BJ (cell line): ENCODE results near the gene NAP1L5. TPM values are rescaled to one million over a fixed set of nuclear protein-coding genes. Genes with fewer than 3 reads are reported as not detected.

Experiments used
- CTCF ChIA-PET: fragments of 350-600 bp; formaldehyde crosslinking; extraction: SDS; loops from one replicate; lab custom pipeline; 2021; ENCODE audit warnings: antibody characterized with exemption, inconsistent platforms; lab: Yijun Ruan, JAX
- POLR2A ChIA-PET: fragments of 300-600 bp; sonication (Branson Sonifier 250); formaldehyde crosslinking; extraction: SDS; loops from one replicate; lab custom pipeline; 2021; ENCODE audit warnings: antibody characterized with exemption; lab: Charles Lee
- DNase-seq: peaks from one replicate; pipeline ENCODE4 v3.0.0-alpha.2; 2011; ENCODE audit warnings: low read depth
- H3K27me3 ChIP-seq: 2 replicates; pipeline ENCODE4 v1.6.0; 2011; ENCODE audit warnings: low read length; ENCODE audit not compliant: control insufficient read depth, insufficient read depth
- H3K36me3 ChIP-seq: 2 replicates; pipeline ENCODE4 v1.5.1; 2011; ENCODE audit warnings: low read length; ENCODE audit not compliant: control insufficient read depth, insufficient read depth
- H3K4me3 ChIP-seq: 2 replicates; pipeline ENCODE4 v1.5.1; 2011; ENCODE audit warnings: low read depth, mild to moderate bottlenecking, control low read depth, low read length
- polyA plus RNA-seq: library from polyadenylated mRNA; depleted of rRNA; stranded (reverse); fragments of >200 nt; gene quantifications from 2 replicates; pipeline ENCODE4 v1.2.3, GENCODE V29; 2011; rRNA removed
- small RNA-seq: library from RNA; depleted of rRNA; stranded (forward); fragments of <200 nt; gene quantifications from one replicate; pipeline ENCODE3, GENCODE V24; 2012; ENCODE audit warnings: low replicate concordance, low read depth; ENCODE audit not compliant: insufficient read length
- TF ChIP-seq, protein P1 (sequence below): IDR thresholded peaks from 2 replicates; pipeline ENCODE4 v1.5.1; 2011; ENCODE audit warnings: low read depth, mild to moderate bottlenecking, control low read depth, inconsistent platforms, low read length, moderate library complexity; ENCODE audit not compliant: insufficient read depth

NAP1L5 gene
- polyA plus RNA-seq, 1 experiment: 2.2 TPM

GRCh38 chr4:88646528-88647280, 50.9 kb downstream of the NAP1L5 start:
- TF ChIP-seq, protein P1, sequence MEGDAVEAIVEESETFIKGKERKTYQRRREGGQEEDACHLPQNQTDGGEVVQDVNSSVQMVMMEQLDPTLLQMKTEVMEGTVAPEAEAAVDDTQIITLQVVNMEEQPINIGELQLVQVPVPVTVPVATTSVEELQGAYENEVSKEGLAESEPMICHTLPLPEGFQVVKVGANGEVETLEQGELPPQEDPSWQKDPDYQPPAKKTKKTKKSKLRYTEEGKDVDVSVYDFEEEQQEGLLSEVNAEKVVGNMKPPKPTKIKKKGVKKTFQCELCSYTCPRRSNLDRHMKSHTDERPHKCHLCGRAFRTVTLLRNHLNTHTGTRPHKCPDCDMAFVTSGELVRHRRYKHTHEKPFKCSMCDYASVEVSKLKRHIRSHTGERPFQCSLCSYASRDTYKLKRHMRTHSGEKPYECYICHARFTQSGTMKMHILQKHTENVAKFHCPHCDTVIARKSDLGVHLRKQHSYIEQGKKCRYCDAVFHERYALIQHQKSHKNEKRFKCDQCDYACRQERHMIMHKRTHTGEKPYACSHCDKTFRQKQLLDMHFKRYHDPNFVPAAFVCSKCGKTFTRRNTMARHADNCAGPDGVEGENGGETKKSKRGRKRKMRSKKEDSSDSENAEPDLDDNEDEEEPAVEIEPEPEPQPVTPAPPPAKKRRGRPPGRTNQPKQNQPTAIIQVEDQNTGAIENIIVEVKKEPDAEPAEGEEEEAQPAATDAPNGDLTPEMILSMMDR: no peak
- ChIA-PET CTCF (no interaction called here), POLR2A (no interaction called here)
- no peak for DNase-seq
- Histone ChIP-seq H3K27me3 (no peaks in the 10 kb centered on the region), H3K36me3 (no peaks in the 10 kb centered on the region), H3K4me3 (no peak overlapping the region)

- Histone ChIP-seq H3K4me3 (no peak overlapping the region), H3K36me3 (no peaks in the 10 kb centered on the region), H3K27me3 (no peaks in the 10 kb centered on the region)
- no peak for DNase-seq
- ChIA-PET POLR2A (no interaction called here), CTCF (no interaction called here)
- TF ChIP-seq, protein P1: no peak
These were observed 51.6 kb downstream of the NAP1L5 start for GRCh38 chr4:88645994-88646393.

Small RNA genes within 50 kb of the gene (small RNA-seq; reads per million reads assigned to genes)
- gene RF02115 (not detected), gene RNU6-33P (not detected)

Other genes with a start within 250 kb of the NAP1L5 start
- 0.05 and 0.20 TPM in 2 replicates for gene HERC5, start 240.7 kb downstream of the NAP1L5 start, polyA plus RNA-seq
- gene PYURF, start 174.1 kb downstream of the NAP1L5 start, polyA plus RNA-seq: 34.9 and 44.2 TPM in 2 replicates
- 13.0 and 13.2 TPM in 2 replicates for gene HERC3, start 105.3 kb downstream of the NAP1L5 start, polyA plus RNA-seq